GM18870 (cell line): ENCODE results near the gene ZNF8.
"Not testable (repeated sequence)": the region's sequence is repeated elsewhere in the genome, so short reads cannot be mapped to it uniquely, and the experiment has no call there.

ENCODE experiments used
- ATAC-seq: cut with Tn5 transposase; IDR thresholded peaks from one replicate; pipeline ENCODE4 v1.9.1; 2021; ENCODE audit warnings: moderate library complexity; ENCODE audit not compliant: unreplicated experiment

ZNF8 gene

DNA sequence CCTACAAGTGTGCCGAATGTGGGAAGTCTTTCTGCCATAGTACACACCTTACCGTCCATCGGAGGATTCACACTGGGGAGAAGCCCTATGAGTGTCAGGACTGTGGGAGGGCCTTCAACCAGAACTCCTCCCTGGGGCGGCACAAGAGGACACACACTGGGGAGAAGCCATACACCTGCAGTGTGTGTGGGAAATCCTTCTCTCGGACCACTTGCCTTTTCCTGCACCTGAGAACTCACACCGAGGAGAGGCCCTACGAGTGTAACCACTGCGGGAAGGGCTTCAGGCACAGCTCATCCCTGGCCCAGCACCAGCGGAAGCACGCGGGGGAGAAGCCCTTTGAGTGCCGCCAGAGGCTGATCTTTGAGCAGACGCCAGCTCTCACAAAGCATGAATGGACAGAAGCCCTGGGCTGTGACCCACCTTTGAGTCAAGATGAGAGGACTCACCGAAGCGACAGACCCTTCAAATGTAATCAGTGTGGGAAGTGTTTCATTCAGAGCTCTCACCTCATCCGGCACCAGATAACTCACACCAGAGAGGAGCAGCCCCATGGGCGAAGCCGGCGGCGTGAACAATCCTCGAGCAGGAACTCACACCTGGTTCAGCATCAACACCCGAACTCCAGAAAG lies 16.1 kb downstream of the ZNF8 start:
- ATAC-seq = no peak

DNA sequence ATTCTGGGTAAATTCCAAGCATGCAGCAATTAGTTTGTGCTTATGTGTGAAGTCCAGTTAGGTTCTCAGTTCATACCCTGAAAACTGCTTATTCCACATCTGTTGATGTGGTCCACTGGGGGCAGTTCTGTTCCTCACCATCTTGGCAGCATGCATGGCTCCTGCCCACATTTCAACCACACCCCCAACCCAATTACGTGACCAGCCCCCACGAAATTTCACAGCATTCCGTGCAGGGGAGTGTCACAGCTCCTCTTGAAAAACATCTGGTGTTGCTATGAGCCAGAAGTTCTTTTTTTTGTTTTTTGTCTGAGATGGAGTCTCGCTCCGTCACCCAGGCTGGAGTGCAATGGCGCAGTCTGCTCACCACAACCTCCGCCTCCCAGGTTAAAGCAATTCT lies 17.3 kb downstream of the ZNF8 start:
- no peak for ATAC-seq

DNA sequence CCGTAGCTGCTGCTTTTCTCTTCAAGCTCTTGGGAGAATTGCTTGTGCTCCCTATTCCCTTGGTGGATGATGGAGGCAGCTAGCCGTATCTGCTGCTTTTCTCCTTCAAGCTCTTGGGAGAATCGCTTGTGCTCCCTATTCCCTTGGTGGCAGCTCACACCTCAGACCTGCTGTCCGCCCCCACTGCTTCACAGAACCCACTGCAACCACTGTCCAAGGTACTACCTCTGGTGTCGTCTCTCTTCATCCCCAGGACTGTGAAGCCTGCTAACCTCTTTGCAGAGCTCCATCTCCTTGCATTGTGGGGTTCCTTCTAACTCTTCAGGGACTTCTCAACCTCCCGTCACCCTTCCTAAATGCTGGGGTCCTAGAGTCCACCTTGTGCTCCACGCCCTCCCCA lies 21.9 kb downstream of the ZNF8 start:
- no peak for ATAC-seq

- ATAC-seq = no peak
These were observed 25.5 kb downstream of the ZNF8 start for GRCh38 chr19:58304255-58304654.

- ATAC-seq = peak; percentile 16
These were observed 26.0 kb downstream of the ZNF8 start for GRCh38 chr19:58304748-58305064.

DNA sequence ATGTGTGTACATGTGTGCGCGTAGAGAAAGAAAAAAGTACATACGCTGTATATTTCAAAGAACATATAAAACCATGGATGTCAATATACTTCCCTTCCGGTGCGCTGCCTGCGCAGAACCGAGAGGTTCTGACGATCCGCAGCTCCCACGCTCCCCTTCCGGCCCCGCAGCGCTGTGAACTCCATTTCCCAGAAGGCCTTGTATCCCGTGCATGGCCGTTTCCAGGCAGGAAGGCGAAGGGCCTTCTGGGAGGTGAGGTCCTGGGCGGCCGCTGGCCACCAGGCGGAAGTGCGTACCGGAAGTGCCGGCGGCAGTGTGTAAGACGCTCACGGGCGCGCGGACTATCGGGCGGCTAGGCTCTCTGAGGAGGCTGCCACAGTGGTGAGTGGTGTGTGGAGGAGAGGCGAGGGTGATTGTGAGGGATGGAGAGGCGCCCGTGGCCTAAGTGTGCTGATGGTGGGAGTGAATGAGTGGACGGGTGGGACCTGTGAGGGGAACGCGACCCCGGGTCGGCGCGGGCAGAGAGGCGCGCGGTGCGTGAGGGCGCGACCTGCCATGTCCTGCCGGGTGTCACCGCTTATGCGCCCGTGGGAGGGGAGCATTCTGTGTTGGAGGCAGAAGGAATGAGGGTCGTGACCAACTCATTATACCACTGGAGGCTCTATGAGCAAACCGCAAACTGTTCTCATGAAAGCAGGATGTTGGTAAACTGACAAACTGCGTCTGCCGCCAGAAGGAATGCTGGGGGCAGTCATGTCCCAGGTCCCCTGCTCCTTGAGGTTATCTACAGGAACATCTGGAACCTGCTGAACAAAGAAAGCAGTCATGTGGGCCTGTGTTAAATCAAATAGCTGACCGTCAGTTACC lies 26.5 kb downstream of the ZNF8 start, which contains the start of gene ERVK3-1:
Gene ERVK3-1 (plus strand): TSS at position 313 of the 867 bp plus-strand sequence. CDS start 6,792 bp downstream, outside the sequence.
- peak; percentile 86 for ATAC-seq

GRCh38 chr19:58305932-58306323 lies 27.2 kb downstream of the ZNF8 start:
- ATAC-seq = no peak

- ATAC-seq = no peak
These were observed 29.0 kb downstream of the ZNF8 start for GRCh38 chr19:58307736-58308135.

DNA sequence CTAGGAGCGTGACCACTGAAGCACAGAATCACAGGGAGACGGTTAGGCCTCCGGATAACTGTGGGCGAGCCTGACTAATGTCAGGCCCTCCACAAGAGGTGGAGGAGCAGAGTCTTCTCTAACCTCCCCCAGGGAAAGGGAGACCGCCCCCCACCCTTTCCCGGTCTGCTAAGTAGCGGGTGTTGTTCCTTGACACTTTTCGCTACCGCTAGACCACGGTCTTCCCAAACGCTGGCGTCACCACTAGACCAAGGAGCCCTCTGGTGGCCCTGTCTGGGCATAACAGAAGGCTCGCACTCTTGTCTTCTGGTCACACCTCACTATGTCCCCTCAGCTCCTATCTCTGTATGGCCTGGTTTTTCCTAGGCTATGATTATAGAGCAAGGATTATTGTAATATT lies 31.9 kb downstream of the ZNF8 start:
- not testable (repeated sequence) for ATAC-seq

GRCh38 chr19:58311345-58311865 lies 32.6 kb downstream of the ZNF8 start:
- no peak for ATAC-seq

DNA sequence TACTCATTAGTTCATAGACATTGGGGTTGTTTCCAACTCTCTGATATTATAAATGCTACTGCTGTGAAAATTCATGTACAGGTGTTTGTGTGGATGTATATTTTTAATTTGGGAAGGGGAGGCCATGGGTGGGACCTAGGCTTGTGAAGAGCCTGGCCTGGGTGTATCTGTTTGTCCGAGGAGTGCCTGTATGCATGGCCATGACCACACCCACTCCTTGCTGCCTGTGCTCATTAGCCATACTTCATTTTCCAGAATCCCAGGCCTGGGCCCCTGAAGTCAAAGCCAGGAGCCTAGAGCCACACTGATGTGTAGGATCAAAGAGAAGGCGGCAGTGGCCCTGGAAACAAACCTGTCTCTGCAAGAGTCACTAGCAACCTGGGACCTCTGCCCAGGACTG lies 36.8 kb downstream of the ZNF8 start:
- ATAC-seq = no peak

- no peak for ATAC-seq
These were observed 38.8 kb downstream of the ZNF8 start for GRCh38 chr19:58317476-58318072.

GRCh38 chr19:58318297-58318696 lies 39.5 kb downstream of the ZNF8 start:
- ATAC-seq = no peak

GRCh38 chr19:58319241-58319640 lies 40.5 kb downstream of the ZNF8 start:
- ATAC-seq = no peak

DNA sequence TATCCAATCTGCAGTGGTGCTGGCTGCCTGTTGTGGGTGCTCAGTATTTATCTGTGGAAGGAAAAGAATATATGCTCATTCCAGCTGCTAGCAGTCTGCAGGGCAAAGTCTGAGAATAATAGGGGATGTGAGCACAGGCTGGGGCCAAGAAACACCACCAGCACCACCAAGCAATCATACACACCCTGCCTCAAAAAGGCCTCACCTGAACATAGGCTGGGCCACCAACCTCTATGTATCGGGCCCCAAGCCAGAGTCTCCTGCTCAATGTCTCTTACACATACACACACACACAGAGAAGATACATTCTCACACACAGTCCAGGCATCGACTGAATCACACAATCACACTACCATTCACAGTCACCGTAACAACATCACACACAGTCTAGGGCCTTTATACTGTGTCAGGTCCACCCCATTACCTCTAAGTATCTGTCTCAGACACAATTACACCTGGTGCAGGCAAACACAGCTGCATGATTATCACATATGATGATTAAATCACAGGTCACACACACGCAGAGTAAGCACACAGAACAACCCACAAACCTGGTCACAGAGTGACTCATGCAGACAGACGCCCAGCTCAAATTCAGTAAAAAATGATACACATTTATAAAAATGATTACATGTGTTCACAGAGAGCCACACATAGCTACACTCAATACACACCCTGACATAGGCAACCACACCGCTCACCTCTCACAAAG lies 46.7 kb downstream of the ZNF8 start:
- ATAC-seq = no peak

DNA sequence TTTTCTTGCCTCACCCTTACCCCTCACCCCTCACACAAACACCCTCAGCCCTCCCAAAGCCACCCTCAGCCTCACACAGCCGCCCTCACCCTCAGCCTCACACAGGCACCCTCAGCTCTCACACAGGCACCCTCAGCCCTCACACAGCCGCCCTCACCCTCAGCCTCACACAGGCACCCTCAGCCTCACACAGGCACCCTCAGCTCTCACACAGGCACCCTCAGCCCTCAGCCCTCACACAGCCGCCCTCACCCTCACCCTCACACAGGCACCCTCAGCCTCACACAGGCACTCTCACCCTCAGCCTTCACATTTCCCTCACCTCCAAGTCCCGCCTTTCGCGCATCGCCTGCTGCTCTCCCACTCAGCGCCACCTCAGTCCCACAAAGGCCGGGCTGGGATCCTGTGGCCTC lies 47.8 kb downstream of the ZNF8 start:
- no peak for ATAC-seq

DNA sequence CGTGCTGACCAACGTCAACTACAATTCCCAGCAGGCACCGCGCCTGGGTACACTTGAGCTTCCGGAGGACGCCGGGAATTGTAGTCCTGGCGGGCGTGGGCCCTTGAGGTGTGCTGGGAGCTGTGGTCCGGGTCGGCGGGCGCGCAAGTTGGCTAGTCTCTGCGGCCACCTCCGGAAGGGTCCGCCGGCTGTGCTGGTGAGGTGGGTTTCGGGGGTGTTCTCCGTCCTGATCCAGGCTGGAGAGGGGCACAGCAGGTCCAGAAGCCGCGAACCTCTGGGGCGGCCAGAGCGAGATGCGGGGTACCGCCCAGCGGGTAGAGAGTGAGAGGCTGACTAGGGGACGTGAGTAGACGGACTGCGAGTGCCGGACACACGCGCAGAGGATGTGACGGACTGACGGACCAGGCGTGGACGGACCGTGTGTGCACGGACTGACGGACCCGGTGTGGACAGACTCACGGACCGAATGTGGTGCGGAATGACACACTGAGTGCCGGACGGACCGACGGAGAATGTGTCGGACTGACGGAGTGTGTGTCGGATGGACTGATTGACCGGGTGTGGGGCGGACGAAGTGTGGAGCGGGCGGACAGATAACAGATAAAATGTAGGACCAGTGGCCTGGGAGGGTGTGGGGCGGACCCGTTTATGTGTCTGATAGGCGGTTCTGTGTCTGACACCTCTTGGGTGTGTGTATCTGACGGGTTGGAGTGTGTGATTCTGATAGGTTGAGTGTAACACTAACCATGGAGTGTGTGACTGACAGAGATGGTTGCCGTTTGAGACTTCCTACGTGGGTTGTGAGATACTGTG lies 48.4 kb downstream of the ZNF8 start, which contains the start of gene ZSCAN22:
Gene ZSCAN22 (plus strand): TSS at position 81 of the 813 bp plus-strand sequence. CDS start 7,809 bp downstream, outside the sequence.
- ATAC-seq = peak; percentile 76

DNA sequence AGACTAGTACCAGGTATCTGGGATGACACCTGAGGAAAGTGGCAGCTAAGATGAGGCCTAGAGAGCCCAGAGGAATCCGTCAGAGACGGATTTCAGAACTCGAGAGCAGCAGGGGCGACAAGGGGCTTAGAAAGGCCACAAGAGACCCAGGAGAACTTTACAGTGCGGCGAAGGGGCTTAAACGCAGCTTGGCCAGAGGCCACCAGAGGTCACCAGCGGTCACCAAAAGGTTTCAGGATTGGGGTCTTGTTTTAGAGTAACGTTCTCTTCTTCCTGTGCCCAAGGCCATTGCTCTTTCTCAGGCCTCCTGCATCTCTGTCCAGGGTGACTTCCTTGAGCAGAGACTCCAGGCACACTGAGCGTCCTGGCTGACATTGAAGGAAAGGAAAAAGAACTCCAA lies 50.2 kb downstream of the ZNF8 start:
- ATAC-seq = no peak

GRCh38 chr19:58330458-58330857 lies 51.7 kb downstream of the ZNF8 start:
- ATAC-seq = no peak

GRCh38 chr19:58332697-58333096 lies 53.9 kb downstream of the ZNF8 start:
- no peak for ATAC-seq
